ENCODE results near the gene CNKSR1.
A peak's percentile ranks its signal among the peaks of the same experiment; 100 is the strongest.

CNKSR1 gene

GRCh38 chr1:26184883-26185282, 7.6 kb downstream of the CNKSR1 start:
- TF ChIP-seq, protein P1, sequence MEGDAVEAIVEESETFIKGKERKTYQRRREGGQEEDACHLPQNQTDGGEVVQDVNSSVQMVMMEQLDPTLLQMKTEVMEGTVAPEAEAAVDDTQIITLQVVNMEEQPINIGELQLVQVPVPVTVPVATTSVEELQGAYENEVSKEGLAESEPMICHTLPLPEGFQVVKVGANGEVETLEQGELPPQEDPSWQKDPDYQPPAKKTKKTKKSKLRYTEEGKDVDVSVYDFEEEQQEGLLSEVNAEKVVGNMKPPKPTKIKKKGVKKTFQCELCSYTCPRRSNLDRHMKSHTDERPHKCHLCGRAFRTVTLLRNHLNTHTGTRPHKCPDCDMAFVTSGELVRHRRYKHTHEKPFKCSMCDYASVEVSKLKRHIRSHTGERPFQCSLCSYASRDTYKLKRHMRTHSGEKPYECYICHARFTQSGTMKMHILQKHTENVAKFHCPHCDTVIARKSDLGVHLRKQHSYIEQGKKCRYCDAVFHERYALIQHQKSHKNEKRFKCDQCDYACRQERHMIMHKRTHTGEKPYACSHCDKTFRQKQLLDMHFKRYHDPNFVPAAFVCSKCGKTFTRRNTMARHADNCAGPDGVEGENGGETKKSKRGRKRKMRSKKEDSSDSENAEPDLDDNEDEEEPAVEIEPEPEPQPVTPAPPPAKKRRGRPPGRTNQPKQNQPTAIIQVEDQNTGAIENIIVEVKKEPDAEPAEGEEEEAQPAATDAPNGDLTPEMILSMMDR (IDR thresholded peaks at IDR 0.05; ENCODE audit: insufficient read depth, low read depth, low read length, missing control alignments) = no peak
- DNase-seq (ENCODE audit: low read depth) = no peak
- H3K4me3 ChIP-seq (ENCODE audit: low read depth, low read length) = no peak overlapping the region

- TF ChIP-seq, protein P1 (IDR thresholded peaks at IDR 0.05; ENCODE audit: insufficient read depth, low read depth, low read length, missing control alignments) = no peak
- H3K4me3 ChIP-seq (ENCODE audit: low read depth, low read length) = no peak overlapping the region
- no peak for DNase-seq (ENCODE audit: low read depth)
These were observed 10.6 kb downstream of the CNKSR1 start for GRCh38 chr1:26187882-26188281.

DNA sequence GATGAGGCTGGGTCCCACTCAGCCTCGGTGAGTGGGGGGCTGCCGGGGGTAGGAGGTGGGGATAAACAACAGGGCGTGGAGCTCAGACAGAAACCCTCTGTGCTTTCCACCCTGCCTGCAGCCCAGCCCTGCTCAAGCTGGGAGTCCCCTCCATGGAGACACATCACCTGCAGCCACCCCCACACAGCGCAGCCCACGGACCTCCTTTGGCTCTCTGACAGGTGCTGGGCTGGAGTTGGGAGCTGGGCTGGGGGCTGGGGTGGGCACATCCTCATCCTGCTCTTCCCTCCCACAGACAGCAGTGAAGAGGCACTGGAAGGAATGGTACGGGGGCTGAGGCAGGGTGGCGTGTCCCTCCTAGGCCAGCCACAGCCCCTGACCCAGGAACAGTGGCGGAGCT, 11.2 kb downstream of the CNKSR1 start:
- H3K4me3 ChIP-seq (ENCODE audit: low read depth, low read length) = no peak overlapping the region
- DNase-seq (ENCODE audit: low read depth) = no peak
- TF ChIP-seq, protein P1 (IDR thresholded peaks at IDR 0.05; ENCODE audit: insufficient read depth, low read depth, low read length, missing control alignments) = no peak

GRCh38 chr1:26189331-26189730, 12.0 kb downstream of the CNKSR1 start:
- H3K4me3 ChIP-seq (ENCODE audit: low read depth, low read length) = no peak overlapping the region
- no peak for DNase-seq (ENCODE audit: low read depth)
- TF ChIP-seq, protein P1 (IDR thresholded peaks at IDR 0.05; ENCODE audit: insufficient read depth, low read depth, low read length, missing control alignments) = no peak

GRCh38 chr1:26189751-26190275, 12.5 kb downstream of the CNKSR1 start:
- H3K4me3 ChIP-seq (ENCODE audit: low read depth, low read length) = no peak overlapping the region
- no peak for DNase-seq (ENCODE audit: low read depth)
- TF ChIP-seq, protein P1 (IDR thresholded peaks at IDR 0.05; ENCODE audit: insufficient read depth, low read depth, low read length, missing control alignments) = no peak

DNA sequence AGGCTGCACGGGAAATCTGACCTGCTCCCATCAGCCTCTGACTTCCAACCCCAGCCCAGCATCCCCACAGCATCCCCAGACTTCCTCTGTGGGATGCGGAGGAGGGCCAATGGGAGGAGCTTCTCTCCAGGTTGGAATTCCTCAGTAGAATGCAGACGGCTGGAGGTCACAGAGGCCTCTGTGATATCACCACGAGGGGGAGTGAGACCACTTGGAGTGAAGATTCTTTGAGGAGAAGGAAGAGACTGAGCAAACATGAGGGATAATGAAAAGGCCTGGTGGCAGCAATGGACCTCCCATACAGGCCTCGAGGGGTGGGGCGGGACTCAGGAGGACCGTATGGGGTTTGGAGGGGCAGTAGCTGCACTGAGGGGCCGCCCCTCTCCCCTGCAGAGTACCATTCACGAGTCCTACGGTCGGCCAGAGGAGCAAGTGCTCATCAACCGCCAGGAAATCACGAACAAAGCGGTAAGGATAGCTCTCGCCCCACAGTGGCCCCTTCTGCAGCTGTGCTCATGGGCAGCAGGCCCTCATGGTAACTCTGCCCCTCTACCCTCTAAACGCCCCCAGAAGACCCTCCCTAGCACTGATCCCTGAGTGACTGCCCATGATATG, 13.2 kb downstream of the CNKSR1 start, which contains the start of gene CATSPER4:
Gene CATSPER4, plus strand, starts transcription at position 230 of the 615 bp plus-strand sequence. Its CDS starts 26 bp downstream, at position 256.
- H3K4me3 ChIP-seq (ENCODE audit: low read depth, low read length) = no peak within 1 kb of the TSS
- no peak for DNase-seq (ENCODE audit: low read depth)
- TF ChIP-seq, protein P1 (IDR thresholded peaks at IDR 0.05; ENCODE audit: insufficient read depth, low read depth, low read length, missing control alignments) = peak; percentile 3

DNA sequence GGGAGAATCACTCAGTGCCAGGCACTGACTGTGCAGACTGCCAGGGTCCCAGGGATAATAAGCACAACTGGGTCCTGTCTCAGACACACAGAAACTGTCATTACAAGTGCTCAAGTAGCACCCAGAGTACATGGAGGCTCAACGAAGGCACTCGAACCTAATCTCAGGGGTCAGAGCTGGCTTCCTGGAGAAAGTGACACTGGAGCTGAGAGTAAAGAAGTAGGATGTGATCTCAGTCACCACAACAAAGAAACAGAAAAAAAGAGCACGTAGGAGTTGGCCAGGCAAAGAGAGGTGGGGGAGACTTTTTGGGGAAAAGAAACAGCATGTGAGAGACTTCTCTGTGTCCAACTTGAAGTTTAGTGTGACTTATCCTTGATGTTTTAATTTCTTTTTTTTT, 14.4 kb downstream of the CNKSR1 start:
- DNase-seq (ENCODE audit: low read depth) = peak; percentile 11
- TF ChIP-seq, protein P1 (IDR thresholded peaks at IDR 0.05; ENCODE audit: insufficient read depth, low read depth, low read length, missing control alignments) = no peak
- H3K4me3 ChIP-seq (ENCODE audit: low read depth, low read length) = no peak overlapping the region
